SU-DHL-6 (cell line): ENCODE measurements around the gene DPF1.

ENCODE experiments used
- EZH2phosphoT487 ChIP-seq: fragments of 200-600 bp; sonication (generic), shearing (Covaris generic); conservative IDR thresholded peaks from 2 replicates; pipeline ENCODE4 v1.6.1; 2018; ENCODE audit warnings: mild to moderate bottlenecking, antibody characterized with exemption, low read length, moderate library complexity, mixed read lengths
- TF ChIP-seq, protein P1 (sequence below): fragments of 200-600 bp; sonication (generic); IDR thresholded peaks from one replicate; pipeline ENCODE4 v1.5.1; 2017; ENCODE audit warnings: antibody characterized with exemption, mild to moderate bottlenecking, low read length, moderate library complexity; ENCODE audit not compliant: insufficient read depth, poor library complexity, severe bottlenecking

DNA sequence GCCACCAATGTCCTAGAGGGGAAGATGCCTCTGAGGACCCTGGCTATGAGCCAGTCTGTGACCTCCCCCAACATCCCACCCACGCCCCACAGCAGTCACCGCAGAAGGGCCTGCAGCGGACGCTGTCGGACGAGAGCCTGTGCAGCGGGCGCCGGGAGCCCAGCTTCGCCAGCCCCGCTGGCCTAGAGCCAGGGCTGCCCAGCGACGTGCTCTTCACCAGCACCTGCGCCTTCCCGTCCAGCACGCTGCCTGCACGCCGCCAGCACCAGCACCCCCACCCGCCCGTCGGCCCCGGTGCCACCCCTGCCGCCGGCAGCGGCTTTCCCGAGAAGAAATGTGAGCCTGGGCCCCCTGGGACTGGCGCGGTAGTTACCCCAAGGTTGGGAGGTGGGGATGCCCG, 30.6 kb downstream of the DPF1 start:
- TF ChIP-seq, protein P1, sequence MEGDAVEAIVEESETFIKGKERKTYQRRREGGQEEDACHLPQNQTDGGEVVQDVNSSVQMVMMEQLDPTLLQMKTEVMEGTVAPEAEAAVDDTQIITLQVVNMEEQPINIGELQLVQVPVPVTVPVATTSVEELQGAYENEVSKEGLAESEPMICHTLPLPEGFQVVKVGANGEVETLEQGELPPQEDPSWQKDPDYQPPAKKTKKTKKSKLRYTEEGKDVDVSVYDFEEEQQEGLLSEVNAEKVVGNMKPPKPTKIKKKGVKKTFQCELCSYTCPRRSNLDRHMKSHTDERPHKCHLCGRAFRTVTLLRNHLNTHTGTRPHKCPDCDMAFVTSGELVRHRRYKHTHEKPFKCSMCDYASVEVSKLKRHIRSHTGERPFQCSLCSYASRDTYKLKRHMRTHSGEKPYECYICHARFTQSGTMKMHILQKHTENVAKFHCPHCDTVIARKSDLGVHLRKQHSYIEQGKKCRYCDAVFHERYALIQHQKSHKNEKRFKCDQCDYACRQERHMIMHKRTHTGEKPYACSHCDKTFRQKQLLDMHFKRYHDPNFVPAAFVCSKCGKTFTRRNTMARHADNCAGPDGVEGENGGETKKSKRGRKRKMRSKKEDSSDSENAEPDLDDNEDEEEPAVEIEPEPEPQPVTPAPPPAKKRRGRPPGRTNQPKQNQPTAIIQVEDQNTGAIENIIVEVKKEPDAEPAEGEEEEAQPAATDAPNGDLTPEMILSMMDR = no peak
- TF ChIP-seq EZH2phosphoT487 = no peak
